K562 (cell line): ENCODE measurements around the gene ATF6B. TPM values are rescaled to one million over a fixed set of nuclear protein-coding genes. Genes with fewer than 3 reads are reported as not detected.

ENCODE experiments used
- ATAC-seq: fragments of 200-7000 bp; cut with Tn5 transposase; 3 replicates; pipeline ENCODE4 v1.9.1; 2020; ENCODE audit warnings: moderate library complexity
- BruUV-seq: library from RNA; stranded (reverse); fragments of 400-500 nt; replicated peaks from 2 replicates; lab custom pipeline; 2021; lab: Mats Ljungman, UMichigan
- CTCF ChIA-PET: fragments of 300-600 bp; formaldehyde crosslinking; extraction: SDS; loops from one replicate; lab custom pipeline; 2021; ENCODE audit warnings: low intra/inter-chr PET ratio; lab: Yijun Ruan, JAX
- POLR2A ChIA-PET: fragments of 300-600, 350-650 bp; sonication (Branson Sonifier 250); formaldehyde crosslinking; extraction: SDS; loops from one replicate; lab custom pipeline; 2021; ENCODE audit warnings: antibody characterized with exemption, inconsistent platforms; lab: Yijun Ruan, JAX
- DNase-seq, 4 experiments: peaks; one replicate each; pipeline versions ENCODE4 v3.0.0 to v3.0.0-alpha.2; 2011 to 2018; ENCODE audit warnings: low spot score in 3 of 4, mixed read lengths in 3 of 4; ENCODE audit errors: extremely low read depth in 1 of 4
- FAIRE-seq: peaks from 2 replicates; lab custom pipeline; 2011; peaks lifted over from hg19 to GRCh38; lab: Jason Lieb, UNC
- H2AFZ ChIP-seq: 2 replicates; pipeline ENCODE4 v1.6.0; 2011; ENCODE audit warnings: low read depth, low read length, control low read depth, inconsistent platforms
- H3K27ac ChIP-seq: fragments of 200-600 bp; 3 replicates; pipeline ENCODE4 v1.8.0; 2011; ENCODE audit warnings: low read depth, mild to moderate bottlenecking, control low read depth, inconsistent platforms, low read length, moderate library complexity, mixed read lengths; ENCODE audit errors: extremely low read depth
- H3K27me3 ChIP-seq, 2 experiments: fragments of 300-600 bp in 1 of 2; 2 replicates in 1 of 2; 3 replicates in 1 of 2; pipeline versions ENCODE4 v1.6.0 to v1.8.0; 2011; ENCODE audit warnings: inconsistent platforms in 2 of 2, low read length in 2 of 2, mild to moderate bottlenecking in 1 of 2, mixed read lengths in 1 of 2, moderate library complexity in 1 of 2; ENCODE audit not compliant: control insufficient read depth in 2 of 2, insufficient read depth in 2 of 2
- H3K36me3 ChIP-seq: fragments of 300-600 bp; 3 replicates; pipeline ENCODE4 v1.8.0; 2011; ENCODE audit warnings: mild to moderate bottlenecking, low read length, inconsistent platforms; ENCODE audit not compliant: control insufficient read depth, insufficient read depth
- H3K4me1 ChIP-seq, 2 experiments: fragments of 200-600 bp in 1 of 2; replicated peaks in 1 of 2; 2 replicates in 1 of 2; 3 replicates in 1 of 2; pipeline versions ENCODE4 v1.5.1 to v1.8.0; 2011; ENCODE audit warnings: inconsistent platforms in 2 of 2, low read length in 2 of 2, mild to moderate bottlenecking in 1 of 2, mixed read lengths in 1 of 2, moderate library complexity in 1 of 2; ENCODE audit not compliant: control insufficient read depth in 2 of 2, insufficient read depth in 2 of 2
- H3K4me2 ChIP-seq: 2 replicates; pipeline ENCODE4 v1.6.1; 2011; ENCODE audit warnings: low read length, control low read depth, inconsistent platforms, mixed read lengths; ENCODE audit not compliant: insufficient read depth
- H3K4me3 ChIP-seq: fragments of 200-600 bp; sonication (generic), shearing (Covaris generic); 2 replicates; pipeline ENCODE4 v1.5.1; 2016; ENCODE audit warnings: control low read depth, inconsistent platforms
- H3K79me2 ChIP-seq: fragments of 200-600 bp; 3 replicates; pipeline ENCODE4 v1.8.0; 2011; ENCODE audit warnings: low read length, inconsistent platforms; ENCODE audit not compliant: control insufficient read depth, insufficient read depth
- H3K9ac ChIP-seq, 2 experiments: 2 replicates each; pipeline versions ENCODE4 v1.6.0 to v1.6.1; 2011; ENCODE audit warnings: low read depth in 2 of 2, low read length in 2 of 2, control low read depth in 1 of 2, inconsistent platforms in 1 of 2, mild to moderate bottlenecking in 1 of 2, mixed read lengths in 1 of 2; ENCODE audit not compliant: insufficient read depth in 1 of 2
- H3K9me1 ChIP-seq: one replicate; pipeline ENCODE4 v1.6.0; 2011; ENCODE audit warnings: inconsistent platforms, mild to moderate bottlenecking, low read length, moderate library complexity; ENCODE audit not compliant: control insufficient read depth, insufficient read depth
- H3K9me3 ChIP-seq: replicated peaks from 2 replicates; pipeline ENCODE4 v1.5.1; 2011; ENCODE audit warnings: low read depth, low read length, inconsistent platforms; ENCODE audit not compliant: control insufficient read depth, insufficient read depth
- H4K20me1 ChIP-seq: replicated peaks from 2 replicates; pipeline ENCODE4 v1.6.1; 2011; ENCODE audit warnings: low read length, inconsistent platforms, mixed read lengths; ENCODE audit not compliant: control insufficient read depth, insufficient read depth
- BRCA1 ChIP-seq, 2 experiments: fragments of 450-650 bp in 1 of 2; sonication (generic) in 1 of 2; formaldehyde crosslinking in 1 of 2; IDR thresholded peaks; 2 replicates each; pipeline versions ENCODE4 v1.5.0 to v1.6.1; 2017 to 2020; ENCODE audit warnings: mild to moderate bottlenecking in 1 of 2, missing genetic modification reagents in 1 of 2
- CTBP1 ChIP-seq: fragments of 450-650 bp; IDR thresholded peaks from 2 replicates; pipeline ENCODE4 v1.6.1; 2016; ENCODE audit warnings: borderline replicate concordance
- ETV1 ChIP-seq: fragments of 450-650 bp; conservative IDR thresholded peaks from 2 replicates; pipeline ENCODE4 v1.6.1; 2016; ENCODE audit warnings: missing genetic modification characterization, control low read depth, low read depth, missing compliant biosample characterization
- FOSL1 ChIP-seq: fragments of 200-800 bp; sonication (Bioruptor generic); conservative IDR thresholded peaks from 2 replicates; pipeline ENCODE4 v1.6.1; 2016; ENCODE audit warnings: missing genetic modification characterization, missing compliant biosample characterization
- MAFG ChIP-seq: fragments of 450-650 bp; conservative IDR thresholded peaks from 2 replicates; pipeline ENCODE4 v1.6.1; 2016; ENCODE audit warnings: missing genetic modification characterization, missing compliant biosample characterization
- PHF21A ChIP-seq: fragments of 450-650 bp; IDR thresholded peaks from 2 replicates; pipeline ENCODE4 v1.6.1; 2017; ENCODE audit warnings: low read depth, borderline replicate concordance
- POLR3G ChIP-seq: IDR thresholded peaks from 2 replicates; pipeline ENCODE4 v1.6.1; 2011; ENCODE audit not compliant: insufficient read length, insufficient replicate concordance; ENCODE audit errors: extremely low read depth
- RBM25 ChIP-seq: fragments of 200-400 bp; formaldehyde crosslinking; IDR thresholded peaks from 2 replicates; pipeline ENCODE4 v1.6.1; 2018; ENCODE audit warnings: low read length, low read depth, moderate library complexity; ENCODE audit not compliant: severe bottlenecking
- ZFP30 ChIP-seq: fragments of 250-450 bp; sonication (Bioruptor Pico); IDR thresholded peaks from 2 replicates; pipeline ENCODE4 v1.8.0; 2022; ENCODE audit warnings: moderate library complexity, mild to moderate bottlenecking, inconsistent platforms, borderline replicate concordance
- ZNF197 ChIP-seq: fragments of 200-800 bp; sonication (Bioruptor generic); IDR thresholded peaks from 2 replicates; pipeline ENCODE4 v1.6.1; 2016; ENCODE audit warnings: low read depth, missing genetic modification characterization, missing compliant biosample characterization
- ZNF778 ChIP-seq: fragments of 450-650 bp; formaldehyde crosslinking; IDR thresholded peaks from 2 replicates; pipeline ENCODE4 v1.4.0; 2020; ENCODE audit warnings: mild to moderate bottlenecking, moderate library complexity
- WGBS: fragments of 100-300 bp; shearing (Covaris generic); methylation state at CpG from one replicate; pipeline ENCODE4 v1.1.6; 2016; ENCODE audit warnings: low coverage, mixed read lengths; ENCODE audit not compliant: insufficient coverage; ENCODE audit errors: missing lambda C conversion rate; 5-methylcytosine and 5-hydroxymethylcytosine counted together
- in situ Hi-C: fragments of 300-500 bp; cut with MboI; formaldehyde crosslinking; loops from 4 replicates; pipeline ENCODE4 v1.15.0; 2018; ENCODE audit warnings: inconsistent platforms, mixed read lengths
- intact Hi-C: fragments of 100-400 bp; cut with micrococcal nuclease; formaldehyde crosslinking; loops from 2 replicates; pipeline ENCODE4 v1.14.2; 2022
- polyA plus RNA-seq, 8 experiments: library from polyadenylated mRNA; depleted of rRNA in 4 of 8; stranded (reverse) in 5 of 8; unstranded in 3 of 8; fragments of >200 nt; fragmentation: Nextera tagmentation in 2 of 8; fragmentation: Illumina TruSeq in 1 of 8; extraction: Ambion mirVana in 2 of 8; extraction: Trizol in 1 of 8; gene quantifications; 2 replicates each; pipeline versions ENCODE4 v1.2.1 to v1.2.3, GENCODE V29; 2011 to 2014; ENCODE audit warnings: inconsistent platforms in 1 of 8, missing spikeins in 1 of 8
- total RNA-seq, 7 experiments: library from RNA; depleted of rRNA in 6 of 7; stranded (reverse); fragments of >200 nt in 6 of 7; fragmentation: Illumina TruSeq in 2 of 7; extraction: Trizol in 2 of 7; gene quantifications; 2 replicates each; pipeline versions ENCODE4 v1.2.1 to v1.2.3, GENCODE V29; 2011 to 2021; ENCODE audit warnings: low replicate concordance in 1 of 7

The ATF6B gene
- total and polyA plus RNA-seq, 9 of the 15 experiments (the other 6 are each of a cell fraction or from before 2014, with no cell fraction given): 20.7 to 131 (median 31.7) TPM

DNA sequence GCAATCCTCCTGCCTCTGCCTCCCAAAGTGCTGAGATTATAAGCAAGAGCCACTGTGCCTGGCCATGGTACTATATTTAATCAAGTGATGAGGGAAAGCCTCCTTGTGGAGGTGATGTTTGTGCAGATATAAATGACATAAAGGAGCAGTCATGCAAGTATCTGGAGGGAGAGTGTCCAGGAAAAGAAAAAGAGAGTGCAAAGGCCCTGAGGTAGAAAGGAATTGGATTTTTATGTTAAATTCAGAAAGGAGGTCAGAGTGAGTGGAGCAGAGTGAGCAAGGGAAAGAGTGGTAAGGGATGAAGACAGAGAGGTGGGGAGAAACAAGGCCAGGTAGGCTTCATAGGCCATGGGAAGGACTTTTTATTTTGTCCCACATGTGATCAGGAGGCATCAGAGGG is 9.4 kb upstream of the ATF6B start (continued):
- TF ChIP-seq ETV1 (tag) (no peak), ZNF778 (no peak), ZNF197 (CRISPR knock-in tag) (no peak), RBM25 (peak; percentile 65), ZFP30 (CRISPR knock-in tag) (no peak), BRCA1 (IDR thresholded peaks at IDR 0.05) (no peak), BRCA1 (CRISPR knock-in tag; IDR thresholded peaks at IDR 0.05) (no peak), MAFG (tag) (no peak)
- TF ChIP-seq, all 486 proteins: peak for 4

DNA sequence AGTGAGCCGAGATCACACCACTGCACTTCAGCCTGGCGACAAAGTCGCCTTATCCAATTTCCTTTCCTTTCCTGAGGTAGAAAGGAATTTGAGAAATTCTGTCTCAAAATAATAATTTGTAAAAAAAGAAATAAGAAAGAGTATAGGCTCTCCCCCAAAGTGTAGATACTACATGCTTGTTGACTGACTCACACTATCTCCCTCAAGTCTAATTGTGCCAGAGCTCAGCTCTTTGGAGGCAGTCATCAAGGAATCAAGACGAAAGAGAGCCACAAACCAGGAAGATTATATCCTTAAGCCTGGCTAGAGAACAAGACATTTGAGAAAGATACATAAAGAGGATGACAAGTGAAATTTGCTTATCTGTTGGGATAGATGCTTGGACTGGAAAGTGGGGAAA is 5.7 kb upstream of the ATF6B start:
- Histone ChIP-seq H4K20me1 (no peaks in the 10 kb centered on the region), H3K79me2 (peaks cover 13% of the 10 kb centered on the region), H3K9me1 (no peaks in the 10 kb centered on the region), H3K36me3 (no peaks in the 10 kb centered on the region), H3K4me3 (no peak overlapping the region), H3K4me1 (peaks cover 27 to 32% of the 10 kb centered on the region in 2 experiments), H3K9ac (no peak overlapping the region), H2AFZ (0 out of 2 replicates have a peak overlapping the region, but pooled peaks have one; percentile 18), H3K9me3 (no peaks in the 10 kb centered on the region), H3K27ac (no peak overlapping the region), H3K4me2 (no peak overlapping the region; the same call in 1 of the 2 replicates), H3K27me3 (no peaks in the 10 kb centered on the region)
- in situ Hi-C loops: no loop called here
- ChIA-PET POLR2A (interaction anchor here (1.0 to 2.8 kb wide), 2 partner anchors 8 to 28 kb away, joined by 3 to 13 read pairs; no protein-coding TSS in a partner anchor), CTCF (no interaction called here)
- no TSS peak for BruUV-seq
- 72% methylated on average over 4 of the region's 4 CpGs for WGBS
- peak; percentile 39; the same call in 1 of the 2 replicates for TF ChIP-seq MAFG (tag)
- peak; percentile 41; the same call in 1 of the 2 replicates for TF ChIP-seq FOSL1 (tag)
- TF ChIP-seq PHF21A: no peak
- TF ChIP-seq POLR3G: no peak
- TF ChIP-seq CTBP1: peak; percentile 15; the same call in 1 of the 2 replicates
- no peak for DNase-seq
- FAIRE-seq: no peak
- intact Hi-C loops: loop anchor here (5.0 kb wide), 1 partner anchor 1069 kb away; the partner anchor contains the start of genes HSD17B8, RXRB and SLC39A7
- no peak for ATAC-seq
